ENCODE measurements around the gene TYW3.

TYW3 gene

GRCh38 chr1:74777525-74777924 is 44.6 kb downstream of the TYW3 start:
- in situ Hi-C loops (cut with MboI; ENCODE audit: low sequenced_read_pairs, unreplicated experiment): loop anchor here (10.0 kb wide), 1 partner anchor 437 kb away; no protein-coding TSS in a partner anchor
- no peak for TF ChIP-seq CTCF (IDR thresholded peaks at IDR 0.05; ENCODE audit: borderline replicate concordance, control extremely low read depth, extremely low read depth, insufficient read depth, missing control alignments)
- DNase-seq (ENCODE audit: low spot score): no peak

- in situ Hi-C loops (cut with MboI; ENCODE audit: low sequenced_read_pairs, unreplicated experiment): loop anchor here (10.0 kb wide), 1 partner anchor 435 kb away; no protein-coding TSS in a partner anchor
- TF ChIP-seq CTCF (IDR thresholded peaks at IDR 0.05; ENCODE audit: borderline replicate concordance, control extremely low read depth, extremely low read depth, insufficient read depth, missing control alignments): no peak
- DNase-seq (ENCODE audit: low spot score): no peak
Observed at GRCh38 chr1:74779750-74780149, 46.8 kb downstream of the TYW3 start.

- in situ Hi-C loops (cut with MboI; ENCODE audit: low sequenced_read_pairs, unreplicated experiment): no loop called here
- no peak for DNase-seq (ENCODE audit: low spot score)
- TF ChIP-seq CTCF (IDR thresholded peaks at IDR 0.05; ENCODE audit: borderline replicate concordance, control extremely low read depth, extremely low read depth, insufficient read depth, missing control alignments): no peak
Observed at GRCh38 chr1:74780594-74780993, 47.6 kb downstream of the TYW3 start.

- no peak for TF ChIP-seq CTCF (IDR thresholded peaks at IDR 0.05; ENCODE audit: borderline replicate concordance, control extremely low read depth, extremely low read depth, insufficient read depth, missing control alignments)
- no peak for DNase-seq (ENCODE audit: low spot score)
- in situ Hi-C loops (cut with MboI; ENCODE audit: low sequenced_read_pairs, unreplicated experiment): no loop called here
Observed at GRCh38 chr1:74785944-74786343, 53.0 kb downstream of the TYW3 start.

GRCh38 chr1:74790453-74790852 is 57.5 kb downstream of the TYW3 start:
- DNase-seq (ENCODE audit: low spot score): no peak
- in situ Hi-C loops (cut with MboI; ENCODE audit: low sequenced_read_pairs, unreplicated experiment): no loop called here
- TF ChIP-seq CTCF (IDR thresholded peaks at IDR 0.05; ENCODE audit: borderline replicate concordance, control extremely low read depth, extremely low read depth, insufficient read depth, missing control alignments): no peak

GRCh38 chr1:74791491-74791890 is 58.5 kb downstream of the TYW3 start:
- in situ Hi-C loops (cut with MboI; ENCODE audit: low sequenced_read_pairs, unreplicated experiment): no loop called here
- no peak for TF ChIP-seq CTCF (IDR thresholded peaks at IDR 0.05; ENCODE audit: borderline replicate concordance, control extremely low read depth, extremely low read depth, insufficient read depth, missing control alignments)
- DNase-seq (ENCODE audit: low spot score): no peak

All from GM13976 (cell line).